Stimulated activated CD4-positive, alpha-beta T cell treated with anti-CD3 and anti-CD28 coated beads, Interleukin-1b, Interleukin-23, amount 100 ng/mL, for 24 hours (primary cell): ENCODE data around the gene SLC46A1.

Experiments
- DNase-seq, 4 experiments: peaks; one replicate each; pipeline ENCODE4 v3.0.0-alpha.2; 2020; ENCODE audit warnings: low read depth in 4 of 4, low spot score in 1 of 4

Gene SLC46A1

GRCh38 chr17:28381141-28381825, 24.7 kb downstream of the SLC46A1 start:
- no peak for DNase-seq

- no peak for DNase-seq
Observed at GRCh38 chr17:28379814-28380801, 25.9 kb downstream of the SLC46A1 start.

- no peak for DNase-seq
Observed at GRCh38 chr17:28372945-28373274, 33.1 kb downstream of the SLC46A1 start.

- DNase-seq, result no peak
Observed at GRCh38 chr17:28372203-28372944, 33.6 kb downstream of the SLC46A1 start.

- peak; percentile 54 to 89 (median 69) for DNase-seq
Observed at GRCh38 chr17:28371245-28372202, 34.5 kb downstream of the SLC46A1 start, which contains the start of gene SARM1. SARM1 (plus strand) TSS chr17:28371694; CDS start chr17:28372033, 339 bp downstream.

GRCh38 chr17:28370744-28371103, 35.3 kb downstream of the SLC46A1 start:
- DNase-seq, result no peak

GRCh38 chr17:28370035-28370743, 35.8 kb downstream of the SLC46A1 start, which contains the start of gene VTN:
VTN (minus strand) TSS chr17:28370307; CDS start chr17:28370203, 104 bp downstream.
- no peak for DNase-seq

GRCh38 chr17:28369684-28370034, 36.4 kb downstream of the SLC46A1 start:
- DNase-seq, result no peak

- no peak for DNase-seq
Observed at GRCh38 chr17:28368915-28369683, 36.9 kb downstream of the SLC46A1 start.

GRCh38 chr17:28368306-28368831, 37.6 kb downstream of the SLC46A1 start:
- no peak for DNase-seq

GRCh38 chr17:28367641-28368305, 38.2 kb downstream of the SLC46A1 start:
- DNase-seq, result no peak

GRCh38 chr17:28366605-28367004, 39.4 kb downstream of the SLC46A1 start:
- no peak for DNase-seq

GRCh38 chr17:28365487-28365886, 40.5 kb downstream of the SLC46A1 start:
- DNase-seq, result no peak

- no peak for DNase-seq
Observed at GRCh38 chr17:28364665-28365363, 41.2 kb downstream of the SLC46A1 start, which contains the start of gene SEBOX. SEBOX (minus strand) TSS chr17:28365199; CDS start chr17:28365151, 48 bp downstream.

- no peak for DNase-seq
Observed at GRCh38 chr17:28363776-28364650, 42.0 kb downstream of the SLC46A1 start.

- DNase-seq, result no peak
Observed at GRCh38 chr17:28363186-28363585, 42.8 kb downstream of the SLC46A1 start.

- no peak for DNase-seq
Observed at GRCh38 chr17:28357901-28358197, 48.2 kb downstream of the SLC46A1 start.
